K562 (cell line): ENCODE data around the gene PPWD1. TPM values are rescaled to one million over a fixed set of nuclear protein-coding genes. Genes with fewer than 3 reads are reported as not detected.

Experiments used
- ATF6 ChIP-seq: sonication (generic); formaldehyde crosslinking; IDR thresholded peaks from 2 replicates; pipeline ENCODE4 v1.4.0; 2020; ENCODE audit warnings: mild to moderate bottlenecking, missing genetic modification reagents
- CREM ChIP-seq: IDR thresholded peaks from 2 replicates; pipeline ENCODE4 v1.6.1; 2014; ENCODE audit warnings: antibody characterized with exemption, low read depth
- DEAF1 ChIP-seq: fragments of 450-650 bp; formaldehyde crosslinking; IDR thresholded peaks from 2 replicates; pipeline ENCODE4 v1.4.0; 2020; ENCODE audit warnings: mild to moderate bottlenecking, moderate library complexity
- FOXK2 ChIP-seq, 2 experiments: fragments of 450-650 bp; IDR thresholded peaks in 1 of 2; conservative IDR thresholded peaks in 1 of 2; 2 replicates each; pipeline ENCODE4 v1.6.1; 2016; ENCODE audit warnings: low read depth in 2 of 2, mild to moderate bottlenecking in 1 of 2
- GABPB1 ChIP-seq: sonication (generic); formaldehyde crosslinking; IDR thresholded peaks from 2 replicates; pipeline ENCODE4 v1.8.0; 2022; ENCODE audit warnings: mild to moderate bottlenecking, missing genetic modification reagents
- HCFC1 ChIP-seq: IDR thresholded peaks from 2 replicates; pipeline ENCODE4 v1.6.1; 2012; ENCODE audit warnings: low read depth, low read length, improper control_type of control experiment
- KDM4B ChIP-seq, 2 experiments: fragments of 450-650 bp in 1 of 2; sonication (generic) in 1 of 2; IDR thresholded peaks; 2 replicates each; pipeline ENCODE4 v1.6.1; 2016 to 2017; ENCODE audit warnings: borderline replicate concordance in 2 of 2, antibody characterized with exemption in 1 of 2, low read depth in 1 of 2, mild to moderate bottlenecking in 1 of 2
- KLF10 ChIP-seq: fragments of 250-450 bp; sonication (Bioruptor Pico); IDR thresholded peaks from 2 replicates; pipeline ENCODE4 v1.6.1; 2021; ENCODE audit warnings: matching md5 sums
- PBX2 ChIP-seq, 2 experiments: IDR thresholded peaks in 1 of 2; conservative IDR thresholded peaks in 1 of 2; 2 replicates each; pipeline ENCODE4 v1.6.1; 2016; ENCODE audit warnings: low read depth in 2 of 2, mild to moderate bottlenecking in 1 of 2, missing compliant biosample characterization in 1 of 2, missing genetic modification characterization in 1 of 2, moderate library complexity in 1 of 2
- RBM14 ChIP-seq: fragments of 200-400 bp; formaldehyde crosslinking; IDR thresholded peaks from 2 replicates; pipeline ENCODE4 v1.6.1; 2018; ENCODE audit warnings: low read depth, mild to moderate bottlenecking, low read length, moderate library complexity, borderline replicate concordance; ENCODE audit not compliant: insufficient read depth
- RNF2 ChIP-seq: sonication (generic); IDR thresholded peaks from 2 replicates; pipeline ENCODE4 v1.6.1; 2016
- STAT5B ChIP-seq: fragments of 250-450 bp; sonication (Bioruptor Pico); IDR thresholded peaks from 2 replicates; pipeline ENCODE4 v1.8.0; 2021; ENCODE audit warnings: mild to moderate bottlenecking, inconsistent platforms
- ZNF134 ChIP-seq: fragments of 250-450 bp; sonication (Bioruptor Pico); conservative IDR thresholded peaks from 2 replicates; pipeline ENCODE4 v1.4.0; 2020
- ZNF263 ChIP-seq: sonication (generic); formaldehyde crosslinking; IDR thresholded peaks from 2 replicates; pipeline ENCODE4 v1.8.0; 2022; ENCODE audit warnings: mild to moderate bottlenecking, missing genetic modification reagents, borderline replicate concordance
- ZNF639 ChIP-seq, 2 experiments: fragments of 200-800 bp in 1 of 2; sonication (Bioruptor generic) in 1 of 2; sonication (generic) in 1 of 2; formaldehyde crosslinking in 1 of 2; IDR thresholded peaks in 1 of 2; conservative IDR thresholded peaks in 1 of 2; 2 replicates each; pipeline versions ENCODE4 v1.5.0 to v1.6.1; 2016 to 2020; ENCODE audit warnings: missing compliant biosample characterization in 1 of 2, missing genetic modification characterization in 1 of 2, missing genetic modification reagents in 1 of 2
- ZNF699 ChIP-seq: fragments of 250-450 bp; sonication (Bioruptor Pico); IDR thresholded peaks from 2 replicates; pipeline ENCODE4 v1.8.0; 2021; ENCODE audit warnings: mild to moderate bottlenecking, moderate library complexity; ENCODE audit not compliant: insufficient replicate concordance
- polyA plus RNA-seq, 8 experiments: library from polyadenylated mRNA; depleted of rRNA in 4 of 8; stranded (reverse) in 5 of 8; unstranded in 3 of 8; fragments of >200 nt; fragmentation: Nextera tagmentation in 2 of 8; fragmentation: Illumina TruSeq in 1 of 8; extraction: Ambion mirVana in 2 of 8; extraction: Trizol in 1 of 8; gene quantifications; 2 replicates each; pipeline versions ENCODE4 v1.2.1 to v1.2.3, GENCODE V29; 2011 to 2014; ENCODE audit warnings: inconsistent platforms in 1 of 8, missing spikeins in 1 of 8
- total RNA-seq, 7 experiments: library from RNA; depleted of rRNA in 6 of 7; stranded (reverse); fragments of >200 nt in 6 of 7; fragmentation: Illumina TruSeq in 2 of 7; extraction: Trizol in 2 of 7; gene quantifications; 2 replicates each; pipeline versions ENCODE4 v1.2.1 to v1.2.3, GENCODE V29; 2011 to 2021; ENCODE audit warnings: low replicate concordance in 1 of 7

PPWD1 gene
- total and polyA plus RNA-seq, 9 of the 15 experiments (the other 6 are each of a cell fraction or from before 2014, with no cell fraction given): 24.1 to 89.2 (median 51.4) TPM

GRCh38 chr5:65624571-65625555, 61.8 kb downstream of the PPWD1 start, which contains the start of the genes SHLD3 and TRAPPC13 (continued):
- peak; percentile 76 for TF ChIP-seq HCFC1
- no peak for TF ChIP-seq KLF10 (CRISPR knock-in tag)
- TF ChIP-seq ATF6: no peak
- TF ChIP-seq ZNF134 (CRISPR knock-in tag): no peak
- peak; percentile 97 for TF ChIP-seq GABPB1
- TF ChIP-seq CREM: peak; percentile 47; the same call in 1 of the 2 replicates
- peak; percentile 13 to 21; a peak in 2 of 4 replicates for TF ChIP-seq FOXK2 (conservative IDR thresholded peaks at IDR 0.05 in 1 of 2, IDR thresholded peaks at IDR 0.05 in 1 of 2; ENCODE audit: low read depth in 2 of 2)
- no peak for TF ChIP-seq RBM14
- TF ChIP-seq ZNF699 (CRISPR knock-in tag): no peak
- no peak; a peak in 1 of 4 replicates for TF ChIP-seq KDM4B (IDR thresholded peaks at IDR 0.05; ENCODE audit: borderline replicate concordance in 2 of 2, low read depth in 1 of 2)
- TF ChIP-seq ZNF263 (CRISPR knock-in tag): no peak
- no peak for TF ChIP-seq DEAF1 (CRISPR knock-in tag)
- no peak; the same call in 1 of the 2 replicates for TF ChIP-seq RNF2
- TF ChIP-seq ZNF639 (CRISPR knock-in tag; conservative IDR thresholded peaks at IDR 0.05 in 1 of 2, IDR thresholded peaks at IDR 0.05 in 1 of 2): peak in 1 of 2 experiments; percentile 84; a peak in 2 of 4 replicates
- TF ChIP-seq PBX2 (CRISPR knock-in tag; IDR thresholded peaks at IDR 0.05; ENCODE audit: low read depth): no peak
- no peak for TF ChIP-seq PBX2 (tag; conservative IDR thresholded peaks at IDR 0.05; ENCODE audit: low read depth)
- no peak for TF ChIP-seq STAT5B (CRISPR knock-in tag)
